ENCODE results near the gene INPP5J. TPM values are rescaled to one million over a fixed set of nuclear protein-coding genes. Genes with fewer than 3 reads are reported as not detected.
A peak's percentile ranks its signal among the peaks of the same experiment; 100 is the strongest.

The INPP5J gene
- total and polyA plus RNA-seq, 11 donors, result 8.4 to 23.1 (median 19.5) TPM

GRCh38 chr22:31138126-31138525 is 15.4 kb downstream of the INPP5J start:
- DNase-seq, result peak in 1 of 5 donors; percentile 40
- 79 to 91% (median 85%) methylated on average over 7 to 10 of the region's 10 CpGs for WGBS, 4 donors
- Histone ChIP-seq H3K36me3 (no peaks in the 10 kb centered on the region), H3K9me3 (no peaks in the 10 kb centered on the region), H3K27me3 (peaks cover 0 to 8% (median 0%) of the 10 kb centered on the region in 9 donors), H3K4me3 (no peak overlapping the region), H3K4me1 (peaks cover 0 to 4% (median 0%) of the 10 kb centered on the region in 12 donors), H3K27ac (no peak overlapping the region)
- TF ChIP-seq, protein P1, sequence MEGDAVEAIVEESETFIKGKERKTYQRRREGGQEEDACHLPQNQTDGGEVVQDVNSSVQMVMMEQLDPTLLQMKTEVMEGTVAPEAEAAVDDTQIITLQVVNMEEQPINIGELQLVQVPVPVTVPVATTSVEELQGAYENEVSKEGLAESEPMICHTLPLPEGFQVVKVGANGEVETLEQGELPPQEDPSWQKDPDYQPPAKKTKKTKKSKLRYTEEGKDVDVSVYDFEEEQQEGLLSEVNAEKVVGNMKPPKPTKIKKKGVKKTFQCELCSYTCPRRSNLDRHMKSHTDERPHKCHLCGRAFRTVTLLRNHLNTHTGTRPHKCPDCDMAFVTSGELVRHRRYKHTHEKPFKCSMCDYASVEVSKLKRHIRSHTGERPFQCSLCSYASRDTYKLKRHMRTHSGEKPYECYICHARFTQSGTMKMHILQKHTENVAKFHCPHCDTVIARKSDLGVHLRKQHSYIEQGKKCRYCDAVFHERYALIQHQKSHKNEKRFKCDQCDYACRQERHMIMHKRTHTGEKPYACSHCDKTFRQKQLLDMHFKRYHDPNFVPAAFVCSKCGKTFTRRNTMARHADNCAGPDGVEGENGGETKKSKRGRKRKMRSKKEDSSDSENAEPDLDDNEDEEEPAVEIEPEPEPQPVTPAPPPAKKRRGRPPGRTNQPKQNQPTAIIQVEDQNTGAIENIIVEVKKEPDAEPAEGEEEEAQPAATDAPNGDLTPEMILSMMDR (IDR thresholded peaks at IDR 0.05), result no peak
- no peak for TF ChIP-seq POLR2A (IDR thresholded peaks at IDR 0.05)
- ATAC-seq, result no peak
- intact Hi-C loops (cut with DNase I), result no loop called here

GRCh38 chr22:31139066-31139465 is 16.3 kb downstream of the INPP5J start:
- ATAC-seq (no peak), DNase-seq (peak in 1 of 5 donors; percentile 14)
- Histone ChIP-seq H3K4me3 (no peak overlapping the region), H3K9me3 (no peaks in the 10 kb centered on the region), H3K27me3 (peaks cover 0 to 8% (median 0%) of the 10 kb centered on the region in 9 donors), H3K4me1 (peaks cover 0 to 10% (median 0%) of the 10 kb centered on the region in 12 donors), H3K36me3 (no peaks in the 10 kb centered on the region), H3K27ac (no peak overlapping the region)
- WGBS, 4 donors, result 82 to 91% (median 87%) methylated on average over 3 of the region's 3 CpGs
- no peak for TF ChIP-seq POLR2A (IDR thresholded peaks at IDR 0.05)
- TF ChIP-seq, protein P1 (IDR thresholded peaks at IDR 0.05), result no peak
- intact Hi-C loops (cut with DNase I), result no loop called here

DNA sequence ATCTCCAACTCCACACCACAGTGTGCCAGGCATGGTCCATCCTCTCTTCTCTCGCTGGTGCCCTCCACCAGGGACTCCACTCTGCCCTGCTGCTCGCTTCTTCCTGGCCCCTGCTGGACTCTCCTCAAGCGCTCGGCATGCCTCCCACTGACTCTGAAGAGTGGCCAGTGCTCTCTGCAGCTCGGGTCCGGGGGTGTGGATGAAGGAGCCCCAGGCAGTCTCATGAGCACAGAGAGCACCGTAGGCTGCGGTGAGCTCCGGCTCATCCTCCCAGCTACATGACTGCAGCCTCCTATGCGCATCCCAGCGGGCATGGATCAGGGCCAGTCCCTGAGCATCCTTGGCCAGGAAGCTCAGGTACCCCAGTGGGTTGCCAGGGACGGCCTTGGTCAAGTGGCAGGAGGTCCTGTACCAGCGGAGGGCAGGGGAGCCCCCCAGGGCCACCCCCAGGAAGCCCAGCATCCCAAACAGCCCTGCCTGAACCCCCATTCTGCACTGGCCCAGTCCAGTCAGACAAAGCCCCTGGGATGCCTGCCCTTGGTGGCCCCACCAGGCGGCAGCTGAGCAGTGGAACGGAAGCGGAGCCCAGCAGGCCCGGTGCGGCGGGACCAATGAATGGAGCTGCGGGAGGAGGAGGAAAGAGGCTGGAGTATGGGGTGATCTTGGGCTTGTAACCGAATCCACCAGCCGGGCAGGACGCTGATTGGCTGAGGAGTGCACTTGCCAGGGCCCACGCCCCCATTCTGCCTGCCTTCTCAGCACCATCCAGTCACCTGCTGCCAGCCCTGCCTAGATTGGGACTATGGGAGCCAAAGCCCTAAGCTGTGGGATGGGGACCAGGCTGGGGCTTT is 17.3 kb downstream of the INPP5J start, which contains the start of gene PLA2G3:
Gene PLA2G3 (minus strand): TSS at position 643 of the 851 bp plus-strand sequence. CDS start 154 bp downstream, at position 489.
- DNase-seq (peak in 1 of 5 donors; percentile 55), ATAC-seq (peak in 3 of 4 donors; percentile 13 to 42 (median 14))

More for the DNA sequence above, 17.3 kb downstream of the INPP5J start, which contains the start of gene PLA2G3:
- H3K27me3 ChIP-seq, result peaks cover 0 to 8% (median 0%) of the 10 kb centered on the region in 9 donors
- intact Hi-C loops (cut with DNase I), result loop anchor here in 3 of 10 donors (10.0 kb wide), 2 partner anchors 45 to 375 kb away; no protein-coding TSS in a partner anchor
- WGBS, 4 donors, result 20 to 37% (median 34%) methylated on average over 7 to 24 of the region's 24 CpGs
- H3K27ac ChIP-seq, result no peak within 1 kb of the TSS
- H3K36me3 ChIP-seq, result no peaks in the 10 kb centered on the region
- peaks cover 0 to 10% (median 0%) of the 10 kb centered on the region in 12 donors for H3K4me1 ChIP-seq
- no peak within 1 kb of the TSS for H3K4me3 ChIP-seq
- peaks cover 0 to 6% (median 0%) of the 10 kb centered on the region in 12 donors for H3K9me3 ChIP-seq
- no peak for TF ChIP-seq POLR2A (IDR thresholded peaks at IDR 0.05)
- TF ChIP-seq, protein P1 (IDR thresholded peaks at IDR 0.05), result no peak

All from heart left ventricle (tissue), 16 donors.